Skeletal muscle tissue (tissue), 4 donors: ENCODE data around the gene SPI1. TPM values are rescaled to one million over a fixed set of nuclear protein-coding genes. Genes with fewer than 3 reads are reported as not detected.
"Not testable (repeated sequence)": the region's sequence is repeated elsewhere in the genome, so short reads cannot be mapped to it uniquely, and the experiment has no call there.

Source experiments
- H3K27ac ChIP-seq: one replicate; pipeline ENCODE4 v1.7.0; 2013; ENCODE audit warnings: mild to moderate bottlenecking, low read depth, low read length, inconsistent platforms
- H3K27me3 ChIP-seq, 3 donors: one replicate each; pipeline ENCODE4 v1.7.0; 2013; ENCODE audit warnings: low read length in 3 of 3; ENCODE audit not compliant: control insufficient read depth in 3 of 3, insufficient read depth in 3 of 3
- H3K36me3 ChIP-seq, 3 donors: one replicate each; pipeline ENCODE4 v1.7.0; 2013; ENCODE audit warnings: low read length in 3 of 3; ENCODE audit not compliant: control insufficient read depth in 3 of 3, insufficient read depth in 3 of 3
- H3K4me1 ChIP-seq, 3 donors: one replicate each; pipeline ENCODE4 v1.7.0; 2013; ENCODE audit warnings: low read length in 3 of 3, mild to moderate bottlenecking in 3 of 3; ENCODE audit not compliant: control insufficient read depth in 3 of 3, insufficient read depth in 3 of 3
- H3K4me3 ChIP-seq, 3 donors: one replicate each; pipeline ENCODE4 v1.7.0; 2013; ENCODE audit warnings: low read length in 3 of 3
- H3K9ac ChIP-seq, 3 donors: one replicate each; pipeline ENCODE4 v1.7.0; 2013; ENCODE audit warnings: low read length in 3 of 3, mild to moderate bottlenecking in 3 of 3, moderate library complexity in 2 of 3, low read depth in 1 of 3
- H3K9me3 ChIP-seq, 3 donors: one replicate each; pipeline ENCODE4 v1.7.0; 2013; ENCODE audit warnings: low read length in 3 of 3; ENCODE audit not compliant: control insufficient read depth in 3 of 3
- total RNA-seq: library from RNA; depleted of rRNA; stranded (reverse); fragments of >200 nt; gene quantifications from one replicate; pipeline ENCODE4 v1.2.3, GENCODE V29; 2014
- donor health status: Osteomylitis.

SPI1 gene
- total RNA-seq, 1 donor from 2014 or later = 2.6 TPM

GRCh38 chr11:47327949-47328348, 50.4 kb downstream of the SPI1 start:
- Histone ChIP-seq H3K27me3 (no peaks in the 10 kb centered on the region), H3K27ac (no peak overlapping the region), H3K9me3 (no peaks in the 10 kb centered on the region), H3K36me3 (peaks cover 23 to 47% (median 43%) of the 10 kb centered on the region in 3 donors), H3K9ac (no peak overlapping the region), H3K4me3 (no peak overlapping the region), H3K4me1 (peaks cover 39 to 46% (median 43%) of the 10 kb centered on the region in 3 donors)

- Histone ChIP-seq H3K36me3 (peaks cover 25 to 50% (median 43%) of the 10 kb centered on the region in 3 donors), H3K27me3 (no peaks in the 10 kb centered on the region), H3K4me3 (no peak overlapping the region), H3K9ac (peak overlapping the region in 1 of 3 donors; percentile 40), H3K27ac (no peak overlapping the region), H3K4me1 (peaks cover 38 to 41% (median 39%) of the 10 kb centered on the region in 3 donors), H3K9me3 (no peaks in the 10 kb centered on the region)
Observed at GRCh38 chr11:47327025-47327424, 51.3 kb downstream of the SPI1 start.

- Histone ChIP-seq H3K4me3 (no peak overlapping the region), H3K9me3 (no peaks in the 10 kb centered on the region), H3K4me1 (peaks cover 30 to 32% (median 31%) of the 10 kb centered on the region in 3 donors), H3K9ac (no peak overlapping the region), H3K27ac (no peak overlapping the region), H3K36me3 (peaks cover 31 to 54% (median 43%) of the 10 kb centered on the region in 3 donors), H3K27me3 (no peaks in the 10 kb centered on the region)
Observed at GRCh38 chr11:47326198-47326597, 52.1 kb downstream of the SPI1 start.

- Histone ChIP-seq H3K4me3 (no peak overlapping the region), H3K27ac (no peak overlapping the region), H3K36me3 (peaks cover 31 to 56% (median 43%) of the 10 kb centered on the region in 3 donors), H3K27me3 (no peaks in the 10 kb centered on the region), H3K4me1 (peaks cover 23 to 25% (median 24%) of the 10 kb centered on the region in 3 donors), H3K9ac (no peak overlapping the region), H3K9me3 (no peaks in the 10 kb centered on the region)
Observed at GRCh38 chr11:47325271-47326041, 52.9 kb downstream of the SPI1 start.

- H3K27me3 ChIP-seq = no peaks in the 10 kb centered on the region
- H3K36me3 ChIP-seq = peaks cover 31 to 56% (median 43%) of the 10 kb centered on the region in 3 donors
- H3K9ac ChIP-seq = no peak overlapping the region
- H3K27ac ChIP-seq = no peak overlapping the region
- no peaks in the 10 kb centered on the region for H3K9me3 ChIP-seq
- peaks cover 14 to 16% (median 15%) of the 10 kb centered on the region in 3 donors for H3K4me1 ChIP-seq
- no peak overlapping the region for H3K4me3 ChIP-seq
Observed at GRCh38 chr11:47324520-47324919, 53.8 kb downstream of the SPI1 start.

GRCh38 chr11:47318166-47318565, 60.2 kb downstream of the SPI1 start:
- Histone ChIP-seq H3K9ac (no peak overlapping the region), H3K4me1 (no peaks in the 10 kb centered on the region), H3K27me3 (no peaks in the 10 kb centered on the region), H3K4me3 (no peak overlapping the region), H3K9me3 (no peaks in the 10 kb centered on the region), H3K27ac (no peak overlapping the region), H3K36me3 (peaks cover 19 to 37% (median 29%) of the 10 kb centered on the region in 3 donors)

- Histone ChIP-seq H3K36me3 (peaks cover 26 to 42% (median 33%) of the 10 kb centered on the region in 3 donors), H3K4me1 (no peaks in the 10 kb centered on the region), H3K9ac (no peak overlapping the region), H3K4me3 (no peak overlapping the region), H3K27ac (no peak overlapping the region), H3K9me3 (no peaks in the 10 kb centered on the region), H3K27me3 (no peaks in the 10 kb centered on the region)
Observed at GRCh38 chr11:47317064-47317828, 61.1 kb downstream of the SPI1 start.

GRCh38 chr11:47316501-47316900, 61.8 kb downstream of the SPI1 start:
- H3K4me3 ChIP-seq, H3K9ac ChIP-seq, H3K27me3 ChIP-seq, H3K27ac ChIP-seq, H3K4me1 ChIP-seq, H3K9me3 ChIP-seq: not testable (repeated sequence)
- H3K36me3 ChIP-seq = peaks cover 32 to 43% (median 33%) of the 10 kb centered on the region in 3 donors

GRCh38 chr11:47314992-47315391, 63.4 kb downstream of the SPI1 start:
- Histone ChIP-seq H3K27me3 (no peaks in the 10 kb centered on the region), H3K9ac (no peak overlapping the region), H3K27ac (no peak overlapping the region), H3K4me3 (no peak overlapping the region), H3K9me3 (no peaks in the 10 kb centered on the region), H3K36me3 (peaks cover 39 to 47% (median 44%) of the 10 kb centered on the region in 3 donors), H3K4me1 (no peaks in the 10 kb centered on the region)
